GM23338 (cell line): ENCODE data around the gene TRAPPC12.

Source experiments
- CREB1 ChIP-seq: fragments of 250-450 bp; sonication (Bioruptor Pico); IDR thresholded peaks from 2 replicates; pipeline ENCODE4 v1.5.0; 2020; ENCODE audit warnings: low read depth, mild to moderate bottlenecking, moderate library complexity
- EZH2 ChIP-seq: fragments of 200-600 bp; sonication (generic); IDR thresholded peaks from one replicate; pipeline ENCODE4 v1.8.0; 2017; ENCODE audit warnings: antibody characterized with exemption, mild to moderate bottlenecking, low read depth; ENCODE audit not compliant: unreplicated experiment
- EZH2phosphoT487 ChIP-seq: fragments of 200-600 bp; sonication (generic); IDR thresholded peaks from one replicate; pipeline ENCODE4 v1.8.1; 2018; ENCODE audit warnings: antibody characterized with exemption; ENCODE audit not compliant: unreplicated experiment
- JUNB ChIP-seq: IDR thresholded peaks from one replicate; pipeline ENCODE4 v1.6.1; 2016; ENCODE audit warnings: antibody characterized with exemption; ENCODE audit not compliant: unreplicated experiment
- POLR2AphosphoS5 ChIP-seq: IDR thresholded peaks from 2 replicates; pipeline ENCODE4 v1.6.1; 2016; ENCODE audit warnings: antibody characterized with exemption, low read depth
- TF ChIP-seq, protein P1 (sequence below), 2 experiments: fragments of 200-600 bp in 1 of 2; sonication (generic) in 1 of 2; conservative IDR thresholded peaks; 2 replicates each; pipeline versions ENCODE4 v1.5.1 to v1.6.1; 2016 to 2017; ENCODE audit warnings: antibody characterized with exemption in 2 of 2, low read depth in 2 of 2, mild to moderate bottlenecking in 2 of 2, moderate library complexity in 1 of 2

GRCh38 chr2:3342324-3342723, 37.2 kb upstream of the TRAPPC12 start:
- TF ChIP-seq, protein P1, sequence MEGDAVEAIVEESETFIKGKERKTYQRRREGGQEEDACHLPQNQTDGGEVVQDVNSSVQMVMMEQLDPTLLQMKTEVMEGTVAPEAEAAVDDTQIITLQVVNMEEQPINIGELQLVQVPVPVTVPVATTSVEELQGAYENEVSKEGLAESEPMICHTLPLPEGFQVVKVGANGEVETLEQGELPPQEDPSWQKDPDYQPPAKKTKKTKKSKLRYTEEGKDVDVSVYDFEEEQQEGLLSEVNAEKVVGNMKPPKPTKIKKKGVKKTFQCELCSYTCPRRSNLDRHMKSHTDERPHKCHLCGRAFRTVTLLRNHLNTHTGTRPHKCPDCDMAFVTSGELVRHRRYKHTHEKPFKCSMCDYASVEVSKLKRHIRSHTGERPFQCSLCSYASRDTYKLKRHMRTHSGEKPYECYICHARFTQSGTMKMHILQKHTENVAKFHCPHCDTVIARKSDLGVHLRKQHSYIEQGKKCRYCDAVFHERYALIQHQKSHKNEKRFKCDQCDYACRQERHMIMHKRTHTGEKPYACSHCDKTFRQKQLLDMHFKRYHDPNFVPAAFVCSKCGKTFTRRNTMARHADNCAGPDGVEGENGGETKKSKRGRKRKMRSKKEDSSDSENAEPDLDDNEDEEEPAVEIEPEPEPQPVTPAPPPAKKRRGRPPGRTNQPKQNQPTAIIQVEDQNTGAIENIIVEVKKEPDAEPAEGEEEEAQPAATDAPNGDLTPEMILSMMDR (conservative IDR thresholded peaks at IDR 0.05; ENCODE audit: low read depth in 2 of 2) = no peak
- TF ChIP-seq EZH2 (no peak), EZH2phosphoT487 (no peak), JUNB (no peak), CREB1 (CRISPR knock-in tag) (no peak), POLR2AphosphoS5 (no peak)
